HCT116 (cell line): ENCODE measurements around the gene NETO1.

ENCODE experiments used
- CEBPB ChIP-seq: IDR thresholded peaks from 2 replicates; pipeline ENCODE4 v1.6.1; 2012; ENCODE audit warnings: low read depth
- CTCF ChIP-seq, 3 experiments: fragments of 200-600 bp in 1 of 3; sonication (generic) in 1 of 3; IDR thresholded peaks in 2 of 3; conservative IDR thresholded peaks in 1 of 3; 2 replicates each; pipeline ENCODE4 v1.5.1; 2012 to 2017; ENCODE audit warnings: low read depth in 2 of 3, low read length in 2 of 3, antibody characterized with exemption in 1 of 3, borderline replicate concordance in 1 of 3, control low read depth in 1 of 3, mild to moderate bottlenecking in 1 of 3, mixed read lengths in 1 of 3, mixed run types in 1 of 3, moderate library complexity in 1 of 3; ENCODE audit not compliant: insufficient read depth in 1 of 3
- EGR1 ChIP-seq: IDR thresholded peaks from 2 replicates; pipeline ENCODE4 v1.6.1; 2012; ENCODE audit warnings: low read depth
- POLR2A ChIP-seq: IDR thresholded peaks from 2 replicates; pipeline ENCODE4 v1.7.0; 2011; ENCODE audit warnings: borderline replicate concordance; ENCODE audit not compliant: insufficient read depth, insufficient read length; ENCODE audit errors: extremely low read depth
- SP1 ChIP-seq: IDR thresholded peaks from 2 replicates; pipeline ENCODE4 v1.6.1; 2012; ENCODE audit warnings: low read depth
- ZNF274 ChIP-seq: fragments of 200-500 bp; sonication (Bioruptor generic); IDR thresholded peaks from 2 replicates; pipeline ENCODE4 v1.6.1; 2014; ENCODE audit warnings: mild to moderate bottlenecking, low read depth, low read length, inconsistent platforms

GRCh38 chr18:72692595-72692994 lies 175.2 kb downstream of the NETO1 start:
- TF ChIP-seq CTCF (IDR thresholded peaks at IDR 0.05 in 2 of 3, conservative IDR thresholded peaks at IDR 0.05 in 1 of 3; ENCODE audit: borderline replicate concordance in 1 of 3, insufficient read depth in 1 of 3, low read depth in 2 of 3, low read length in 2 of 3) (no peak), POLR2A (no peak), CEBPB (no peak), ZNF274 (no peak), SP1 (no peak), EGR1 (no peak)
